Activated CD8-positive, alpha-beta T cell treated with anti-CD3 and anti-CD28 coated beads, Interleukin-2, amount 10 ng/mL, durations not matched to agents 7 days and 5 days (primary cell): ENCODE data around the gene NRXN3. TPM values are rescaled to one million over a fixed set of nuclear protein-coding genes. Genes with fewer than 3 reads are reported as not detected.

Source experiments
- ATAC-seq: fragments of 150-1000 bp; cut with Tn5 transposase; one replicate; pipeline ENCODE4 v1.10.0; 2021; ENCODE audit warnings: moderate library complexity
- CTCF ChIA-PET: fragments of 350-600 bp; sonication (Branson Sonifier 250); formaldehyde crosslinking; loops from one replicate; lab custom pipeline; 2021; ENCODE audit warnings: antibody characterized with exemption; lab: Charles Lee
- POLR2A ChIA-PET: fragments of 350-600 bp; sonication (Branson Sonifier 250); formaldehyde crosslinking; loops from one replicate; lab custom pipeline; 2021; ENCODE audit warnings: antibody characterized with exemption; lab: Charles Lee
- DNase-seq: peaks from one replicate; pipeline ENCODE4 v3.0.0-alpha.2; 2020
- H3K27ac Mint-ChIP-seq: one replicate; pipeline ENCODE4 v1.8.0; 2021; ENCODE audit warnings: mild to moderate bottlenecking, mixed read lengths
- H3K27me3 Mint-ChIP-seq: one replicate; pipeline ENCODE4 v1.8.0; 2021; ENCODE audit warnings: low read depth, mixed read lengths
- H3K36me3 Mint-ChIP-seq: one replicate; pipeline ENCODE4 v1.8.0; 2021; ENCODE audit warnings: low read depth, mixed read lengths
- H3K4me1 Mint-ChIP-seq: one replicate; pipeline ENCODE4 v1.8.0; 2021; ENCODE audit warnings: low read depth, mixed read lengths
- H3K4me3 Mint-ChIP-seq: one replicate; pipeline ENCODE4 v1.8.0; 2021; ENCODE audit warnings: mild to moderate bottlenecking, mixed read lengths
- H3K9me3 Mint-ChIP-seq: one replicate; pipeline ENCODE4 v1.8.0; 2022; ENCODE audit warnings: mixed read lengths; ENCODE audit not compliant: insufficient read depth
- total RNA-seq, 2 experiments: library from RNA; stranded (reverse); gene quantifications; one replicate each; pipeline ENCODE4 v1.2.3, GENCODE V29; 2021

The NRXN3 gene
- total RNA-seq, 2 experiments from 2014 or later, result not detected

DNA sequence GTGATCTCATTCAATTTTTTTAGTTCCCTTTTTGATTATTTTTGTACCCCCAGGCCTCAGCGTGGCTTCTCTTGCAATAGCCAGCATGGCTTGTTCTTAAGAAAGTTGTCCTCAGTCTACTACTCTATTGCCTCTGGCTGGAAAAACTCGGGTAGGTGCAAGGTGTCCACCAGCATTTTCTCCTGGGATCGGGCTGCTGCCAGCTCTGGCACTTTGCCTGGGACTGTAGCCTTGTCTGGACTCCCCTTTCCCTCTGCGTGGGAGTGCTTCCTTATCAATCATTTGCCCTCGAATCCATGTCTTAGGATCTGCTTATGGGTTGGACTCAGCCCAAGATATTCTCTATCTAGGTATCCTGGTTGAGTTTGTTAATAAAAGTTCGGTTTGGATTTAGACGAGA is 1267.8 kb downstream of the NRXN3 start:
- no peak overlapping the region for H3K4me3 Mint-ChIP-seq
- ChIA-PET CTCF (no interaction called here), POLR2A (no interaction called here)
- H3K27ac Mint-ChIP-seq, result no peak overlapping the region
- no peaks in the 10 kb centered on the region for H3K27me3 Mint-ChIP-seq
- H3K36me3 Mint-ChIP-seq, result no peaks in the 10 kb centered on the region
- no peak for ATAC-seq
- DNase-seq, result no peak
- H3K4me1 Mint-ChIP-seq, result no peaks in the 10 kb centered on the region
- no peaks in the 10 kb centered on the region for H3K9me3 Mint-ChIP-seq

DNA sequence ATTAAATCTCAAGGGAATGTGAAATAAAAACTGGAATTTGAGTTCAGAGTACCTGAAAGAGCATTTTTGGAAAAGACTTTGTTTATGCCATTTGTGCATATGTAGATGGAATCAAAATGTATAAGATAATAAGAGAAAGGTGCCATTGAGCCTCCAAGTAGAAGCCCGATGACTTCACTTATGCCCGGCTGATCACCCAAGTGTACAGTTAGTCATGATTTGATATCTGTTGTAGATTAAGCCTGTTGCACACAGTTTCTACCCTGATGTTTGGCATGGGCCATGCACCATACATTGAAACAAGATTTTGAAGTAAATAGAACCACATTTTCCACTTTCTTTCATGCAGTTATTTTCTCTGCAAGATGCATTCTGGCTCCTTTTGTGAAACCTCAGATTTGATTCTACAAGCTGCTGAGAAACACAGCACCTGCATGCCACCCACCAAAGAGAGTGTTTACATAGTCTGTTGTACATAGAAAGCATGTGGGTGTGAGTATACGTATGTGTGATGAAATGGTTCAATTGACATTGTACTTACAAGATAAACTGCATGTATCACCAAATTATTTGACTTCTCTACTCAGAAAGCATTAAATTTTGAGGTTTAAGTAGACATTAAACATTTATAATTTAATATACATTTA is 1268.6 kb downstream of the NRXN3 start:
- Mint-ChIP-seq H3K4me3 (no peak overlapping the region), H3K36me3 (no peaks in the 10 kb centered on the region), H3K9me3 (no peaks in the 10 kb centered on the region), H3K27ac (no peak overlapping the region), H3K4me1 (no peaks in the 10 kb centered on the region), H3K27me3 (no peaks in the 10 kb centered on the region)
- ChIA-PET CTCF (no interaction called here), POLR2A (no interaction called here)
- no peak for DNase-seq
- ATAC-seq, result no peak

- ATAC-seq (no peak), DNase-seq (no peak)
- no peak overlapping the region for H3K4me3 Mint-ChIP-seq
- no peaks in the 10 kb centered on the region for H3K9me3 Mint-ChIP-seq
- ChIA-PET POLR2A (no interaction called here), CTCF (no interaction called here)
- no peaks in the 10 kb centered on the region for H3K36me3 Mint-ChIP-seq
- H3K4me1 Mint-ChIP-seq, result no peaks in the 10 kb centered on the region
- H3K27ac Mint-ChIP-seq, result no peak overlapping the region
- no peaks in the 10 kb centered on the region for H3K27me3 Mint-ChIP-seq
These were observed 1272.6 kb downstream of the NRXN3 start for GRCh38 chr14:79442786-79443185.

DNA sequence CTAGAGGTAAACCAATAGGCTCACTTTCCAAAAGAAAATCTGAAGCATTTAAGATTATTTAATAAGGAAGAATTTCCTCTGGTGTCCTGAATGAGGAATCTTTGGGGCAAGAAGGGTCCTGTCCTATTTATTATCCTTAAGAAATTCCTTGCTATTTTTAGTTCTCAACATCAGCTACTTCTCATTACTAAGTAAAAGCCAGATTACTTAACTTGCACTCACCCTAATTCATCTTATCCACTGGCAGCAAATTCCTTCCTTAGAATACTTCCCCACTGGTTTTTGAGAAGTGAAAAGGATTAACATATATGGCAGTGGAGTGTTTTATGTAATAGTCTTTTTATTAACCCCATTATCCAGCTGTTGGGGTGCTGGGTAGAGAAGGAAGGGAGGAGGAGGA is 1273.4 kb downstream of the NRXN3 start:
- ATAC-seq (no peak), DNase-seq (no peak)
- Mint-ChIP-seq H3K27ac (no peak overlapping the region), H3K4me3 (no peak overlapping the region), H3K36me3 (no peaks in the 10 kb centered on the region), H3K4me1 (no peaks in the 10 kb centered on the region), H3K9me3 (no peaks in the 10 kb centered on the region), H3K27me3 (no peaks in the 10 kb centered on the region)
- CTCF ChIA-PET, result no interaction called here
- POLR2A ChIA-PET, result no interaction called here

DNA sequence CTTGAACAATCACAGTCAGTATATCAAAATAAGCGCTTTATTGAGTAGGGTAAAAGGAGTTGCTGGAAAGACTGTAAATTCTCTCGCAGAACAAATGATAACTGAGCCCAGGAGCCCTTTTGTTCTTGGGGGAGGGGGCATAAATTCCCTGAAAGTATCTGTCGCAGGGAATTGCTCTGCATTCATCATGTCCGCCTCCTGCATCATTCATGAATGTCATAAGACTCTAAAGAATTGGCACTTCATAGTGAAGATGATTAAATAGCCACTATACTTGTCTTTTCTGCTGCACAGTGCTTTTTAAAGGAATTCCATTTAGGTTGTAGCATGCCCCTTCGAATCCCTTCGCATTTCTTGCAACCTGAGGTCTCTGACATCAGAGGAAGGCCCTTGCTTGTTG is 1278.8 kb downstream of the NRXN3 start:
- no peaks in the 10 kb centered on the region for H3K4me1 Mint-ChIP-seq
- no peaks in the 10 kb centered on the region for H3K9me3 Mint-ChIP-seq
- no peak for ATAC-seq
- ChIA-PET POLR2A (no interaction called here), CTCF (no interaction called here)
- H3K27me3 Mint-ChIP-seq, result no peaks in the 10 kb centered on the region
- no peak overlapping the region for H3K4me3 Mint-ChIP-seq
- no peaks in the 10 kb centered on the region for H3K36me3 Mint-ChIP-seq
- H3K27ac Mint-ChIP-seq, result no peak overlapping the region
- no peak for DNase-seq

DNA sequence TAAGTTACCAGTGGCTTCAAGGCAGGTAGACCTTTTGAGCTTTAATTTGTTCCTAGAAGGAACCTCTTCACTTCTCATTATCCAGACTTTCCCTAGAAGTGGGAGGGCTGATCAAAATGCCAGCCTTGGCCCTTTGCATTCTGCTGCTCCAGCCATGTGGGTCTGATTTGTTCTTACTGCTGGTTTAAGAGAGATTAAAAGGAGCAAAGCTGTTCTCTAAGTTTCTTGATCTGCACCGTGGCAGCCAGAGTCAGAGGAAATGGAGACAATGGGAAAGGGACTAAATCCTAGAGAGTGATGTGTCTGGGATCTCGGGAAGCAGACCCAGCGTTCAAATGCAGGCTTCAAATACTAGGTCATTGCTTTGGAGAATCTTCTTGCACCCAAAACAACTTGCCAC is 1281.4 kb downstream of the NRXN3 start:
- ATAC-seq (no peak), DNase-seq (no peak)
- no peaks in the 10 kb centered on the region for H3K9me3 Mint-ChIP-seq
- ChIA-PET POLR2A (no interaction called here), CTCF (no interaction called here)
- H3K4me1 Mint-ChIP-seq, result no peaks in the 10 kb centered on the region
- H3K36me3 Mint-ChIP-seq, result no peaks in the 10 kb centered on the region
- H3K27me3 Mint-ChIP-seq, result no peaks in the 10 kb centered on the region
- H3K27ac Mint-ChIP-seq, result no peak overlapping the region
- H3K4me3 Mint-ChIP-seq, result no peak overlapping the region

- Mint-ChIP-seq H3K27me3 (no peaks in the 10 kb centered on the region), H3K9me3 (no peaks in the 10 kb centered on the region), H3K4me1 (no peaks in the 10 kb centered on the region), H3K4me3 (no peak overlapping the region), H3K36me3 (no peaks in the 10 kb centered on the region), H3K27ac (no peak overlapping the region)
- DNase-seq (no peak), ATAC-seq (no peak)
- ChIA-PET POLR2A (no interaction called here), CTCF (no interaction called here)
These were observed 1283.1 kb downstream of the NRXN3 start for GRCh38 chr14:79453276-79453675.

GRCh38 chr14:79464468-79464867 is 1294.3 kb downstream of the NRXN3 start:
- POLR2A ChIA-PET, result no interaction called here
- DNase-seq (no peak), ATAC-seq (no peak)
- no peaks in the 10 kb centered on the region for H3K4me1 Mint-ChIP-seq
- no peak overlapping the region for H3K4me3 Mint-ChIP-seq
- H3K36me3 Mint-ChIP-seq, result no peaks in the 10 kb centered on the region
- no peaks in the 10 kb centered on the region for H3K27me3 Mint-ChIP-seq
- no peak overlapping the region for H3K27ac Mint-ChIP-seq
- H3K9me3 Mint-ChIP-seq, result no peaks in the 10 kb centered on the region
- CTCF ChIA-PET, result no interaction called here

DNA sequence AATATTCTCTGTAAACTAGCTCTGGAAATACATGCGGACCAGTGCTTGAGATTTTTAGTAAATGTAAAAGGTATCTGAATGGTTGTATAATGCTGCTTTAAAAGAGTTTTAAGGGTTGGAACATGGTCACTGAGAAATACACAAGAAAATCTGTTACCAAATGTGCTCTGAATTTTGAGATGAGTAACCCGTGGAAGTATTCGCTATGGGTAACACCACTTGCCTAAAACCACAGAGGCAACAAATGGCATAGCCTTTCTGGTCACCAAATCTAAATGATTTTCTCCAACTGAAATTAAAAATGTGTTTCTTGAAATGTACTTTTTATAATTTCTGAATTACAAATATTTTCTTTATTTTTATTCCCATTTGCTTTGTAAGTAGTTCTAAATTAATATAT is 1295.5 kb downstream of the NRXN3 start:
- no peak for DNase-seq
- H3K9me3 Mint-ChIP-seq, result no peaks in the 10 kb centered on the region
- ATAC-seq, result no peak
- H3K4me1 Mint-ChIP-seq, result no peaks in the 10 kb centered on the region
- ChIA-PET CTCF (no interaction called here), POLR2A (no interaction called here)
- no peak overlapping the region for H3K27ac Mint-ChIP-seq
- H3K27me3 Mint-ChIP-seq, result no peaks in the 10 kb centered on the region
- H3K36me3 Mint-ChIP-seq, result no peaks in the 10 kb centered on the region
- H3K4me3 Mint-ChIP-seq, result no peak overlapping the region

DNA sequence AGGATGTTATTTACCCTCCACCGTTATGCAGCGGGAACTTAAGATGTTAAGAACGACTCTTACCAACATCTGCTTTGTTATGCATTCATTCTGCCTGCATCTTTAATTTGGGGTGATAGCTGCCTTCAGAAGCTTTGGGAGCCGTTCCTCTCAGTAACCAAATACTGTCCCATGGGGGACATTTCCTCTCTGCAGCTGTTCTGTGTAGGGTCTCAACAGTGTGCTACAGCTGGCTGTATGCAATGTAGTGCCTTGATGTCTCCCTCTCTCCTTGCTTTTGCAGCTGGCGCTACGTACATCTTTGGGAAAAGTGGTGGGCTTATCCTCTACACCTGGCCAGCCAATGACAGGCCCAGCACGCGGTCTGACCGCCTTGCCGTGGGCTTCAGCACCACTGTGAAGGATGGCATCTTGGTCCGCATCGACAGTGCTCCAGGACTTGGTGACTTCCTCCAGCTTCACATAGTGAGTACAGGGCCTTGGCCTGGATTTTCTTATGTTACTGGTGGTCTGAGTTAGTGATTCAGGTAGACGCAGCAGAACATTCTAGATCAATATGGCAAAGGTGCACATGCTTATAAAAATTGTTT is 1296.9 kb downstream of the NRXN3 start:
- no peak for ATAC-seq
- ChIA-PET POLR2A (no interaction called here), CTCF (no interaction called here)
- no peaks in the 10 kb centered on the region for H3K27me3 Mint-ChIP-seq
- H3K36me3 Mint-ChIP-seq, result no peaks in the 10 kb centered on the region
- no peaks in the 10 kb centered on the region for H3K9me3 Mint-ChIP-seq
- H3K4me3 Mint-ChIP-seq, result no peak overlapping the region
- H3K4me1 Mint-ChIP-seq, result no peaks in the 10 kb centered on the region
- H3K27ac Mint-ChIP-seq, result no peak overlapping the region
- no peak for DNase-seq

- H3K36me3 Mint-ChIP-seq, result no peaks in the 10 kb centered on the region
- H3K9me3 Mint-ChIP-seq, result no peaks in the 10 kb centered on the region
- ChIA-PET POLR2A (no interaction called here), CTCF (no interaction called here)
- ATAC-seq (no peak), DNase-seq (no peak)
- no peak overlapping the region for H3K4me3 Mint-ChIP-seq
- H3K27ac Mint-ChIP-seq, result no peak overlapping the region
- H3K27me3 Mint-ChIP-seq, result no peaks in the 10 kb centered on the region
- no peaks in the 10 kb centered on the region for H3K4me1 Mint-ChIP-seq
These were observed 1297.7 kb downstream of the NRXN3 start for GRCh38 chr14:79467835-79468234.

DNA sequence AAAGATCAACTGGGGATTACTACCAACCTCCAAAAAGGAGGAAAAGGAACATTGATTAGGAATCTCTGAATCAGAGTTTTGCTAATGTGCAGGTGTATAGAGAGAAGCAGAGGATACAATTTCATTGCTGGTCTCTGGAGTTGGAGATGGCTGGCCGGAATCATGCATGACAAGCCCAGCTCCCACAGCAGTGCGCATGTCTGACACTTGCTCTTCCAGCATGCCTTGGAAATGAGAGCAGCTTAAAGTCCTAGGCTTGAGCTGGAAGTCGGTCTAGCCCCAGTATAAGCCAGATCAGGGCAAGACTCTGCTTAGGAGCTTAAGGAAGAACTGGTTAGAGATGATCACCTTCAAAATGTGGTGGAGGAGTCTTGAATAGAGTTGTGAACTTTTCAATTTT is 1298.3 kb downstream of the NRXN3 start:
- no peaks in the 10 kb centered on the region for H3K27me3 Mint-ChIP-seq
- POLR2A ChIA-PET, result no interaction called here
- no peak overlapping the region for H3K4me3 Mint-ChIP-seq
- DNase-seq, result no peak
- H3K36me3 Mint-ChIP-seq, result no peaks in the 10 kb centered on the region
- no peaks in the 10 kb centered on the region for H3K9me3 Mint-ChIP-seq
- H3K4me1 Mint-ChIP-seq, result no peaks in the 10 kb centered on the region
- CTCF ChIA-PET, result interaction anchor here (0.7 kb wide), 1 partner anchor 187 kb away, joined by 3 read pairs; no protein-coding TSS in a partner anchor
- no peak for ATAC-seq
- no peak overlapping the region for H3K27ac Mint-ChIP-seq

DNA sequence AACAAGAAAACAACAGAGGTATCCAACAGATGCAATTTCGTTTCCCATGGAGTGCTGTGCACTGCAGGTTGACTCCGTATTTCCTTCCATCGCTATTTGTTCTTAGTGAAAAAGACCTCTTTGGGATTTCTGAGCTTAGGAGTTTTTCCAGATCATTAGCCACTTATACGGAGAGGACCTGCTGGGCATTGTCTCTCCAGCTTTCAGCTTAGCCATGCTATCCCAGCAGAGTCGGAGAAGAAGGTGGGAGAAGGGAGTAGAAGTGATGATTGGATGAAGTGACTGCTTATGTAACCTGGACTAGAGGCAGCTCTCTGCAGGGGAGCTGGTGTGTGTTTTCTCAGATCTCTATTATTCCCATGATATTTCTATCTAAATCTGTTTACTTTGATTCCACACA is 1303.5 kb downstream of the NRXN3 start:
- ChIA-PET POLR2A (no interaction called here), CTCF (no interaction called here)
- Mint-ChIP-seq H3K4me3 (no peak overlapping the region), H3K9me3 (no peaks in the 10 kb centered on the region), H3K27me3 (no peaks in the 10 kb centered on the region), H3K27ac (no peak overlapping the region), H3K4me1 (no peaks in the 10 kb centered on the region), H3K36me3 (no peaks in the 10 kb centered on the region)
- no peak for ATAC-seq
- no peak for DNase-seq
